ENCODE results near the gene HEPH. TPM values are rescaled to one million over a fixed set of nuclear protein-coding genes. Genes with fewer than 3 reads are reported as not detected.
"Not testable (repeated sequence)": the region's sequence is repeated elsewhere in the genome, so short reads cannot be mapped to it uniquely, and the experiment has no call there.

HEPH gene
- 28.9 and 43.1 TPM in 2 replicates for total RNA-seq
- 4.9 and 12.4 TPM in 2 replicates for polyA plus RNA-seq
- 4.0 and 10.7 TPM in 2 replicates for polyA plus RNA-seq (2012)
- 5.8 and 8.9 TPM in 2 replicates for polyA minus RNA-seq (ENCODE audit: low replicate concordance)

GRCh38 chrX:66163849-66164411 lies at the start of gene HEPH:
TSS of gene HEPH (plus strand) at chrX:66164247. CDS start at chrX:66170571, 6,324 bp downstream.
- Histone ChIP-seq H3K27ac (ENCODE audit: insufficient read depth, low read length) (no peak within 1 kb of the TSS), H3K36me3 (ENCODE audit: control insufficient read depth, insufficient read depth, low read length) (no peaks in the 10 kb centered on the region), H3K79me2 (ENCODE audit: control insufficient read depth, insufficient read depth, low read length) (no peaks in the 10 kb centered on the region), H3K4me2 (ENCODE audit: extremely low read depth, insufficient read depth, low read length) (no peak within 1 kb of the TSS), H3K4me1 (ENCODE audit: control insufficient read depth, extremely low read depth, insufficient read depth, low read length) (no peaks in the 10 kb centered on the region), H3K9ac (ENCODE audit: insufficient read depth, low read length) (no peak within 1 kb of the TSS), H3K27me3 (ENCODE audit: control insufficient read depth, insufficient read depth, low read length) (no peaks in the 10 kb centered on the region), H2AFZ (ENCODE audit: low read length) (no peak within 1 kb of the TSS), H3K9me3 (ENCODE audit: control insufficient read depth, insufficient read depth, low read depth, low read length) (no peaks in the 10 kb centered on the region), H4K20me1 (ENCODE audit: control insufficient read depth, extremely low read depth, insufficient read depth, low read length) (no peaks in the 10 kb centered on the region), H3K4me3 (replicated peaks in 1 of 4; ENCODE audit: control extremely low read depth in 1 of 4, insufficient read depth in 1 of 4, low read depth in 3 of 4, low read length in 4 of 4) (peak within 1 kb of the TSS in 2 of 4 experiments; percentile 59 to 63)
- TF ChIP-seq EZH2 (IDR thresholded peaks at IDR 0.05; ENCODE audit: low read length, missing control alignments) = no peak
- no peak for TF ChIP-seq CTCF (conservative IDR thresholded peaks at IDR 0.05 in 1 of 2, IDR thresholded peaks at IDR 0.05 in 1 of 2; ENCODE audit: low read depth in 1 of 2, low read length in 2 of 2)
- DNase-seq (ENCODE audit: low read depth in 2 of 2) = peak; percentile 52 to 57

GRCh38 chrX:66118722-66119121 lies 45.3 kb upstream of the HEPH start:
- H4K20me1 ChIP-seq (ENCODE audit: control insufficient read depth, extremely low read depth, insufficient read depth, low read length); H2AFZ ChIP-seq (ENCODE audit: low read length); H3K27me3 ChIP-seq (ENCODE audit: control insufficient read depth, insufficient read depth, low read length); H3K27ac ChIP-seq (ENCODE audit: insufficient read depth, low read length); DNase-seq (ENCODE audit: low read depth in 2 of 2); H3K4me3 ChIP-seq (replicated peaks in 1 of 4; ENCODE audit: control extremely low read depth in 1 of 4, insufficient read depth in 1 of 4, low read depth in 3 of 4, low read length in 4 of 4); H3K9me3 ChIP-seq (ENCODE audit: control insufficient read depth, insufficient read depth, low read depth, low read length); H3K9ac ChIP-seq (ENCODE audit: insufficient read depth, low read length); H3K4me1 ChIP-seq (ENCODE audit: control insufficient read depth, extremely low read depth, insufficient read depth, low read length); H3K79me2 ChIP-seq (ENCODE audit: control insufficient read depth, insufficient read depth, low read length); H3K36me3 ChIP-seq (ENCODE audit: control insufficient read depth, insufficient read depth, low read length); H3K4me2 ChIP-seq (ENCODE audit: extremely low read depth, insufficient read depth, low read length): not testable (repeated sequence)

- not testable (repeated sequence) for H3K4me1 ChIP-seq (ENCODE audit: control insufficient read depth, extremely low read depth, insufficient read depth, low read length); H3K4me3 ChIP-seq (replicated peaks in 1 of 4; ENCODE audit: control extremely low read depth in 1 of 4, insufficient read depth in 1 of 4, low read depth in 3 of 4, low read length in 4 of 4); H3K36me3 ChIP-seq (ENCODE audit: control insufficient read depth, insufficient read depth, low read length); H3K27ac ChIP-seq (ENCODE audit: insufficient read depth, low read length); DNase-seq (ENCODE audit: low read depth in 2 of 2); H4K20me1 ChIP-seq (ENCODE audit: control insufficient read depth, extremely low read depth, insufficient read depth, low read length); H3K27me3 ChIP-seq (ENCODE audit: control insufficient read depth, insufficient read depth, low read length); H3K9me3 ChIP-seq (ENCODE audit: control insufficient read depth, insufficient read depth, low read depth, low read length); H3K9ac ChIP-seq (ENCODE audit: insufficient read depth, low read length); H2AFZ ChIP-seq (ENCODE audit: low read length); H3K4me2 ChIP-seq (ENCODE audit: extremely low read depth, insufficient read depth, low read length); H3K79me2 ChIP-seq (ENCODE audit: control insufficient read depth, insufficient read depth, low read length)
These were observed 42.7 kb upstream of the HEPH start for GRCh38 chrX:66121354-66121753.

GRCh38 chrX:66126662-66127061 lies 37.4 kb upstream of the HEPH start:
- Histone ChIP-seq H3K9ac (ENCODE audit: insufficient read depth, low read length) (no peak overlapping the region), H3K4me2 (ENCODE audit: extremely low read depth, insufficient read depth, low read length) (no peak overlapping the region), H3K27me3 (ENCODE audit: control insufficient read depth, insufficient read depth, low read length) (no peaks in the 10 kb centered on the region), H3K4me1 (ENCODE audit: control insufficient read depth, extremely low read depth, insufficient read depth, low read length) (no peaks in the 10 kb centered on the region), H3K36me3 (ENCODE audit: control insufficient read depth, insufficient read depth, low read length) (no peaks in the 10 kb centered on the region), H2AFZ (ENCODE audit: low read length) (no peak overlapping the region), H3K79me2 (ENCODE audit: control insufficient read depth, insufficient read depth, low read length) (no peaks in the 10 kb centered on the region), H3K9me3 (ENCODE audit: control insufficient read depth, insufficient read depth, low read depth, low read length) (no peaks in the 10 kb centered on the region), H4K20me1 (ENCODE audit: control insufficient read depth, extremely low read depth, insufficient read depth, low read length) (no peaks in the 10 kb centered on the region), H3K4me3 (replicated peaks in 1 of 4; ENCODE audit: control extremely low read depth in 1 of 4, insufficient read depth in 1 of 4, low read depth in 3 of 4, low read length in 4 of 4) (no peak overlapping the region), H3K27ac (ENCODE audit: insufficient read depth, low read length) (no peak overlapping the region)
- DNase-seq (ENCODE audit: low read depth in 2 of 2) = no peak
- TF ChIP-seq CTCF (conservative IDR thresholded peaks at IDR 0.05 in 1 of 2, IDR thresholded peaks at IDR 0.05 in 1 of 2; ENCODE audit: low read depth in 1 of 2, low read length in 2 of 2) = no peak
- no peak for TF ChIP-seq EZH2 (IDR thresholded peaks at IDR 0.05; ENCODE audit: low read length, missing control alignments)

Measured in fibroblast of lung (primary cell).